Activated CD8-positive, alpha-beta memory T cell treated with anti-CD3 and anti-CD28 coated beads, Interleukin-2, amount 50 U/mL, for 48 hours (primary cell): Measurements from ENCODE around the gene RBBP8NL.

Source experiments
- DNase-seq: peaks from one replicate; pipeline ENCODE4 v3.0.0-alpha.2; 2020

RBBP8NL gene

DNA sequence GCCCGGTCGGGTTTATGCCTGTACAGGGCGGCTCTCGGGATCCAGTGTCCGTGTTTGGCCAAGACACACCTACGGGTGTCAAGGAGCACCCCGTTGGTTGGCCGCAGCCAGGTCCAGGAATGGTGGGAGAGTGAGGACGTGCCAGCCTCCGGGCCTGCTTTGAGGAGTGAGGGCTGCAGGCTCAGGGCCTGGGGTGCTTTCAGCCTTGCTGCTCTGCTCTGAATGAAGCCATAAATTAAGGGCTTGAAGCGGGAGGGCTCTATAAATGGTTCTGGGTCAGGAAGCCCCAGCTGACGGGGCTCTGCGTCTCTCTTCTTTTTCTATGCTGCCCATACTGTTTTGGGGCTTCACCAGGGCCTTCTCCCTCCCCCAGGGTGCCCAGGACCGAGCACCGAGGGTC is 33.3 kb upstream of the RBBP8NL start:
- no peak for DNase-seq

DNA sequence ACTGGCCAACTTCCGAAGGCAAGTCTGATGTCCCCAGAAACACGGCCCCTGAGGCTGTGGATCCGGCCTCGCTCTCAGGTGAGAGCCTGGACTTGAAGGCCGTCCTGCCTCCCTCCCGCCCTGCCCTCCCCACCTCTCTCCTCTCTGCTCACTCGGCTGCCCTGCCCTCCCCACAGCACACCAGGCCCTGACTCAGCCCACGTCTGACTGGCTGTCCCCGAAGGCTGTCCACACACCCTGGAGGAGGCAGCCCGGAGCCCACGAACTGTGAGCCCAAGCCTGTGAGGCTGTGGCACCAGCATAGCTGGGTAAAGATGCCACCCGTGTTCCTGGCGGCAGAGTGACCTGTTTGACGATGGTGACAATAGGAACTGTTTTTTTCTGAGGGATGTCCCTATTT is 32.1 kb upstream of the RBBP8NL start:
- no peak for DNase-seq

DNA sequence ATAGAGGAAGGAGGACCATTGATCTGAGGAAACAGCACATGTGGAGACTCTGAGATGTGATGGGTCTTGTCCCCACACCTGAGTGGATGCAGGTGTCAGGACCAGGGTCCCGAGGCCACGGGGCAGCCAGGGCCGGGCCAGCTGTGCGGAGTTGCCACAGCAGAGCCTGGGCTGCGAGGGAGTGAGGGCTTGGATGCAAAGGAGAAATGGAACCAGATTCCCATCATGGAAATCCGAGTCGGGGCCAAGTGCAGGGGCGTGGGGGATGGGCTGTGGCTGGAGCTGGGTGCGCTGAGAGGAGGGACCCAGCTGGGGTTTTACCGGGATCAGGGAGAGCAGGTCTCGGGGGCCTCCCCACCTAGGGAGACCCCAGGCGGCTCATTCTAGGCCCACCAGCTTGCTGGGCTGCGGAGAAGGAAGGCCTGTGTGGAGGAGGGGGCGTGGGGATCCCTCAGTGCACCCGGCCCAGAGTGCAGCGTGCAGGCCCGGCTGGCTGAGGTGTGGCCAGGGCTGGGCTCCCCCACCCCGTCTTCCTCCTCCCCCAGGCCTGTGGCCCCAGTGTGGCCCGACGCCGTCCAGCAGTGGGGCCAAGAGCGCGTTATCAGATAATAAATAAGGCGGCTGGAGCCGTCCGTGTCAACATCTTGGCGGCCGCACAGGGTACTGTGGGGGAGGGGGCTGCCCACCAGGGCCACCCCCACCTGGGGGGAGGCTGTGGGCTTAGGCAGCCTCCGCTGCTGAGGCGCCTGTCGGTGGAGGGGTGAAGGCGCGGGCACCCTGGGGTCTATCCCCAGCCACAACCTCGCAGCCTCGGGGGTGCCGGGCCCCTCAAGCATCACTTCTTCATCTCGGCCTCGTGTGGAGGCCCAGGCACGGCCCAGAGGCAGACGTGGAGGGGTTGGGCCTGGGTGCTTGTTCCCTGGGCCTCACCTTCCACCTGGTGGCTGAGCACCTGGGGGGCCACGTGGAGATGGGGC is 31.2 kb upstream of the RBBP8NL start:
- no peak for DNase-seq

DNA sequence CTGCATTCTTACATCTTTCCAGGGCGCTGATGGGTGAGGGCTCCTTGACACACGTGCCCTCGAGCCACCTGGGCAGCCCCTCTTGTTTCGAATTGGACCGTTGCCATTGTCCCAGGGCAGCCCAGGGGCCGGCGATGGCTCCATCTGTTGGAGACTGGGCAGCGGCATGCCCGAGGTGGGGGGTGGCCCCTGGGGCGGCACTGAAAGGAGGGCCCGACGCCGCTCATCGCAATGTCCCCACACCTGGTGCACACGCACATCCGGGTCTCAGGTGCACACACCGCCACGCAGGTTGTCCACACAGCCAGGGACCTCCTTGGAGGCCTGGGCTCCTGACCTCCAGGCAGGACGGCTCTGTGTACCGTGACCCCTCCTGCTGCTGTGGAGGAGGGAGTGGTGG is 30.5 kb upstream of the RBBP8NL start:
- no peak for DNase-seq

DNA sequence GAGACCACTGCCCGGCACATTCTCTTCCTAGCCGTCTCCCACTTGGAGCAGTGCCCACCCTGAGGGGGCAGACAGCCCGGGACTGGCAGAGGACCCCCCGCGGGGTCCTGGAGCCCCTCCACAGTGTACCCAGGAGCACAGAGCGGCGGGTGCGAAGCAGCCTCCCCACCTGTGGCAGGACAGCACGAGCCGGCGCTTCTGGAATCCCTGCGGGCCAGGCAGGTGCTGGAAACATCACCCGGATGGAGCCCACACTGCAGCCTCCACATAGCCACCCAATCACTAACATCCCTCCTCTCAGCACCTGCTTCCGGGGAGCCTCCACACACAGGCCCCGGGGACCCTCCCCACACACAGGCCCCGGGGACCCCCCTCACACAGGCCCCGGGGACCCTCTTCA is 29.8 kb upstream of the RBBP8NL start:
- no peak for DNase-seq

DNA sequence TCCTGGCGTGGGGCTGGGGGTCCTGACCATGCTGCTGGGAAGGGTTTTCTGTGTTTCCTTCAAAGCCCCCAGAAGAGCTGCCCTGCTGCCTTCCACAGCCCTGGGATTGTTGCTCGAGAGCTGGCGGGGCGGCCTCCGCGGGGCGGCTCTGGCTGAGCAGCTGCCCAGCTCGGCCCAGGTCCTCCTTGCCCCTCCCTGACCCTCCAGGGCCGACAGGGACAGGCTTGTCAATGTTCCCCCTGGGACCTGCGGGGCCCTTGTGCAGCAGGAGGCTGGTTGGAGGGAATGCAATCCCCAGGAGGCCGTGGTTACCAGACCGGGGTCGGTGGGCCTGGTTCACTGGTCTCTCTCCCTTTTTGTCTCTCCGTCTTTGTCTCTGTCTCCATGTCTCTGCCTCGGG is 28.6 kb upstream of the RBBP8NL start:
- no peak for DNase-seq

DNA sequence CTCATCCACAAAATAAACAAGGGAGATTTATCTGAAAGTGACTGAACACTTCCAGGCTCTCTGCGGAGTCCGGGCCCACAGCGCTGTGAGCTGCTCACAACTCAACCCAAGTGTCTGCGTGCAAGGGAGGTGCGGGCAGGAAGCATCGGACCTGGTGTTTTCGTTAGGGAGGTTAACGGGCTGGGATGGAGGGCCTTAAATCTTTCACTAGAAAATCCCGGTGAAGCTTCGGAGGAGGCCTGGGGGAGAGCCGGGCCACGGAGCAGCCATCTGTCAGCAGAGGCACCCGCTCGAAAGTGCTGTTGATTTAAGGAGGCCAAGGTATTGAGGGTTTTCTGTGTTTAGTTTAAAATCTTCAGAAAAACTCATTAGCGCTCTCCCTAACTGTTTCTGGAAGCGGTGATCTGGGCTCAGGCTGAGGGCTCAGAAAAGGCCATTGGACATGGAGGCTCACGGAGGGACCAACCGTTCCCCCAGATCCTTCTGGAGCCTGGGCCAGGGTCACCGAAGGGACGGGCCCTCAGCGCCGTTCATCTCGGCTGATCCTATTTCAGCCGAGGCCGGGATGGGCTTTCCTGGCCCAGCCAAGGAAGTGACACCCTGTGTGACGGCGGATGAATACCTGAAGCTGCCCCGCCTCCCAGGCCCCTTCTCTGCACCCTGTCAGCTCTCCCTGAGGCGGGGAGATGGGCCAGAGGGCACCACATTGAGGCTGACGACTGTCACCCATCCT is 27.7 kb upstream of the RBBP8NL start:
- DNase-seq = no peak

DNA sequence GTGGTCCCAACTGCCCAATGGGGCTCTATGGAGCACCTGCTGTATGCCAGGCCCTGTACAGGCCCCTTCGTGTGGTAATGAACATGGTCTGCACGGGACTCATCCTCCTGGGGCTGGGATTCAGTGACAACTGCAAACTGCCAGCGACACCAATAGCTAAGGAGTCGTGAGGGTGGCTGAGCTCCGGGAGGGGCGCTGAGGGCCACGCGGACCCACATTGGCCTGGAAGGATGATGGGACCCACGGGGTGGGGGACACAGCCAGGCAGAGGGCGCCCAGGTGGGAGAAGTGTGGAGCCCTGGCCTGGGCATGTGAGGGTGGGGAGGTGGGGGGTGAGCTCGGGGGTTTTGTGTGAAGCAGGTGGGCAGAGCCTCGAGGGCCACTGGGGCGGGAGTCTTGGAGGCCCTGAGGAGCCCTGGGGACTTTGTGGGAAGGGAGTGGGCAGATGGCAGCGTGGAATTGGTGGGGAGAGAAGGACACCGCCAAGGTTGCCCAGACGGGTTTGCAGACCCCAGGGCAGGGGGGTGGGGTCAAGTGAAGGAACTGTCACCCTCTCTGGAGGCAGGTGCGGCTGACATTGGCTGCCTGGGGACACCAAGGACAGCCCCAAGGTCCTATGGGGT is 26.0 kb upstream of the RBBP8NL start:
- DNase-seq = no peak

DNA sequence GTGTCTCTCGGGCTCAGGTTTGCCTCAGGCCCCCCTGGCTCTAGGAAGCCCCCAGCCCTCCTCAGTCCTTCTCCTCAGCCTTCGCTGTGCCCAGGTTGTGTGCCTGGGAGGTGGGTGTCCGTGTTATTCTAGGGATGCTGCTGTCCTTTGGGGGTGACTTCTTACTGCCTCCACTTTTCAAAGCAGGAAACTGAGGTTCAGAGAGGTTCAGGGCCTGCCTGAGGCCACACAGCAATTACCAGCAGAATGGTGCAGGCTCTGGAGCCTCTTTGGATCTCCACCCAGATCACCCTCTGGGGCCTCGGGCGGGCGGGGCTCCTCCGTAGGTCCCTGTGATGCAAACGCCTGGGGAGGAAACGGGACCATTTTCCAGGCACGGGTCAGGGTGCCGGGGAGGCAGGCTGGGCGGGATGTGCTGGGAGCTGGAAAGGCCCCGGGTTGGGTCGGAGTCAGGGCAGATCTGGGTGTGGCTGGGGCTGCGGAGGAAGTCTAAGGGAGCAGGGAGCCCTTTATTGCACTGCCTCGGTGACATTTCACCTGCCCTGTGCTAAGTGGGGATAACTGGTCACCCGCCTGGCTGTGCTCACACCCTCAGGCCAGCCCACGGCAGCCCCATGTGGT is 25.2 kb upstream of the RBBP8NL start:
- DNase-seq = no peak

DNA sequence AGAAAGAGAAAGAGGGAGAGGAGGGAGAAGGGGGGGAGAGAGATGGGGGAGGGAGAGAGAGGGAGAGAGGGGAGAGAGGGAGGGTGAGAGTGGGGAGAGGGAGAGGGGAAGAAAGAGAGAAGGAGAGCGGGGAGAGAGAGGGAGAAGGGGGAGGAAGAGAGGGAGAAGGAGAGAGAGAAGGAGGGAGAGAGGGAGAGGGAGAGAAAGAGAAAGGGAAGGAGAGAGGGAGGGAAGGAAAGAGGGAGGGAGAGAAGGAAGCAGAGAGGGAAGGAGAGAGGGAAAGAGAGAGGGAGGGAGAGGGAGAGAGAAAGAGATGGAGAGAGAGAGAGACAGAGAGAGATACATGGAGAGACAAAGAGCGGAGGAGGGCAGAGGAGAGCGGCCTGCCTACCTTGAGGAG is 24.6 kb upstream of the RBBP8NL start:
- no peak for DNase-seq

DNA sequence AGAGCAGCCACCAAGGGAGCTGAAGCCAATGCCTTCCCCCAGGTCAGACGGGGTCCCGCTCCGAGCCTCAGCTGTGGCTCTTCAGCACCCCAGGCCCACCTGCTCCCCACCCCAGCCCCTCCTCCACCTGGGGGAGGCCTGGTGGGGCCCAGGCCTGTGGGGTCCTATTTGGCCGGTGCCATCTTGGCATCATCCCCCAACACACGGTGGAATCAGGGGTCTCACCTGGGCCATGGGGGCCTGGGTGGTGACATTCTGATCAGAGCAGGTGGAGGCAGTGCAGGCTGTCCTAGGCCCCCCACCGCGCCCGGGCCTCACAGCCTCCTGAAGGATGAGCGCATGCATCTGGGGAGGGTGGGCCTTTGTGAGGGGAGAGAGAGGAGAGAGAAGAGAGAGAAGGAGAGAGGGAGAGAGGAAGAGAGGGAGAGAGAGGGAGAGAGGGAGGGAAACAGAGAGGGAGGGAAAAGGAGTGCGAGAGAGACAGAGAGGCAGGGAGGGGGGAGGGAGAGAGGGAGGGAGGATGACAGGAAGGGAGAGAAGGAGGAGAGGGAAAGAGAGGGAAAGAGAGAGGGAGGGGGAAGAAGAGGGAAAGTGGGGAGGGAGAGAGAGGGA is 23.9 kb upstream of the RBBP8NL start:
- DNase-seq = no peak

DNA sequence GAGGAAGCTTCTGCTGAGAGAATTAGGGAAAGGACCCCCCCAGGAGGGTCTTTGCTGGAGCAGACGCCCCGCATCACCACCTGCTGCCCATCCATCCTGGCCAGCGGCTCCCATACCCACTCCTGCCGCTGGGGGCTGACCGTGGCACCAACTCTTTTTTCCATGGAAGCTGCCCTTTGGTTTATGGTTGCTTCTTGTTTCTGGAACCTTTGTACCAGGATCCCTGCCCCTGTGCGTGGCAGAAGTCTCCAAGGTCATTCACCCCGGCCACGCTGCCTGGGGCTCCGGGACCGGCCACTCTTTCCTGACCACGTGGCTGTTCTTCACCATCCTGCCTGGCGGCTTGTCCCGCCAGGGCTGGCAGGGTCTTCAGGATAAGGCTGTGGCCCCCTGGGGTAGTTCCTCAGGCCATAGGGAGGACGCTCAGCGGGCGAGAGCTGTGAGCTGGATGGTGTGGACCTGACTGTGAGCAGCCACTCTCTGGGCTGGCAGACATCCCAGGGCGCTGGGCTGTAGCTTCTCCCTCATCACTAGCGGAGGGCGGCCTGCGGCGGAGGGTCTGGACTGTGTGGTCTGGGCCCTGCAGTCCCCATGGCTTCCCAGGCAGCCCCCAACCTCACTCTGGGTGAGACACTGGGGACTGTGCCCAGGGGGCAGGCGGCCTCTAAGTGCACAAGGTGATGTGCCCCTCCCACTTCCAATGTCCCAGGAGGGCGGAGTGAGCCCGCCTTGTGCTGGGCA is 22.8 kb upstream of the RBBP8NL start:
- DNase-seq = no peak

DNA sequence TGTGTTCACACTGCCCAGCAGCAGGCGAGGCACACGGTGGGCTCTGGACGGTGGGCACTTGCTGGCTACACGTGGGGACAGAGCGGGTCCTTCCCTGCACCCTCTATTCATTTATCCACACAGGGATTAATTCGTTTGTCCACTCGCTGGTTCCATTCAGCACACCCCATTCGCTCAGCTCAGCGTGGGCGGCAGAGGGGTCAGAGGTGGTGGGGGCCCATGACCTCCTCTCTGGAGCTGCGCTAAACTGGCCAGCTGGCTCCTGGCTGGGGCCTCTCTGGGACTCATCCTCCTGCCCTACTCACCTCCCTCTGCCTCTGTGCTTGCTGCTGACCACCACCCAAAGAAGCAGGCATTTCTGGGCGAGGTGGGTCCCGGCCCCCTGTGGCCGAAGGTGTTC is 21.4 kb upstream of the RBBP8NL start:
- DNase-seq = no peak

DNA sequence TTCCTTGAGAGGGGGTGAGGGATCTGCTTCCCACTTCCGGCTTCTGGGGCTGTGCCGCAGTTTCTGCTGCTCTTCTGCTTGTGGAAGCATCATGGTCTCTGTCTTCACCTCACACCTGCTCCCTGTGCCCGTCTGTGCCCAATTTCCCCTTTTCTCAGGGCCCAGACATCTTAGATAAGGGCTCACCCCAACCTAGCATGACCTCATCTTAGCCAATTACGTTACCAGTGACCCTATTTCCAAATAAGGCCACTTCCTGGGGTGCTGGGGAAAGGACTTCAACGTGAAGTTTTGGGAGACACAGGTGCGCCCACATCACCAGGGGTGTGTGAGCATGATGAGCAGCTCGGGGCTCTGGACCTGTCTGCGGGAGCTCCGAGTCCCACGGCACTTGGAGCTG is 20.7 kb upstream of the RBBP8NL start:
- DNase-seq = no peak

DNA sequence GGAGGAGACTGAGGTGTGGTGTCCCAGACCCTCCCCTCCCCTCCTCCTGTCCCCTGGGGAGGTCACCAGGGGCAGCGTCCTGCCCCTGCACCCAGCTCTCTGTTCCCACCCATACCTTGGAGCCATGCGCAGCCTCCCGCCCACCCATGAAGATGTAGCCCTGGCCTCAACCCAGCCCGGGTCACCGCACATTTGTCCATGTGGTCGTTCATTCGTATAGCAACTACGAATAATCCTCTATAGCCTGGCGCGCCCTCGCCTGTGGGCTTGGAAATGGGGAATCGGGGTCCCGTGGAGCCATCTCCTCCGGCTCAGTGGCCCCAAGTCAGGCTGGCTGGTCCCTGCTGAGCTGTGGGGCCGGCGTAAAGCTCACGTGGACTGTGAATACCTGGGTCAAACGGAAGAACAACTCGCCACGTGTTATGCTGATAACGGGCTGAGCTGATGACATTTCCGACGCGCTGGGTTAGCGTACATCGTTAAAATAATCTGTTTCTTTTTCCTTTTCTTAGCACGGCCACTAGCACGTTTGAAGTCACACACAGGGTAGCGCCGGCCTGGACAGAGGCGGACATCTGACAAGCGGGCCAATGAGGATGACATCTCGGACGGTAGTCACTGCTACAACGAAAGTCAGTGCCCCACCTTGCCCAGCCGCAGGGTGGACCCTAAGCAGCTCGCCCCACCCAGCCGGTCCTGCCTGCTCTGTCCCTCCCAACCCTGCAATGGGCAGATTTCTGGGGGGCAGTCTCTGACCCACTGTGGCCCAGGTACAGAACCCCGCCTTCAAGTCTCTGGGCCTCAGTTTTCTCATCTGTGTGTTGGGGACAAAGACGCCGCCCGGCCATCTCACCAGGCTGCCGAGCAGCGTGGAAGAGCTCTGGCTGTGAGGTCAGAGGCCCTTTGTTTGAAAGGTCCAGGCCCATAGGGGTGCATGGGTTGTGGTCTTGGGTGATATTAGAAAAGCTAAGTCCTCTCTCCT is 19.8 kb upstream of the RBBP8NL start:
- DNase-seq = no peak

DNA sequence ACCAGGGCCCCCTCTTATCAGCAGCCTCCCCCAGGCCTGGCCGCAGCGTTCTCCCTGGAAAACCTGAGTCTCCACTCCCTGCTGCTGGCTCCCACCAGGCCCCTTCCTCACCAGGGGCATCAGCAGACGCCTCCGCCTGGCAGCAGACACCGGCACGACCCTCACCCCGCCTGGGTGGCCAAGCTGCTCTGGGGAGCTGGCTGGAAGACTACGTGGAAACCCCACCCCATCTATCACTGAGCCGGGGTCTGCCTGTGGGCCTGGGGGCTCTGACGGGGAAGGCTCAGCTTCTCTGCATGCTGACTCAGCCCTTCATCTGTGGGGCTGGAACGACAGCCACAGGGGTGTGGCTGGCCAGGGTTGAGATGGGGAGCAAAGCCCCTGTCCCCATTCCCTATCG is 19.1 kb upstream of the RBBP8NL start:
- no peak for DNase-seq

DNA sequence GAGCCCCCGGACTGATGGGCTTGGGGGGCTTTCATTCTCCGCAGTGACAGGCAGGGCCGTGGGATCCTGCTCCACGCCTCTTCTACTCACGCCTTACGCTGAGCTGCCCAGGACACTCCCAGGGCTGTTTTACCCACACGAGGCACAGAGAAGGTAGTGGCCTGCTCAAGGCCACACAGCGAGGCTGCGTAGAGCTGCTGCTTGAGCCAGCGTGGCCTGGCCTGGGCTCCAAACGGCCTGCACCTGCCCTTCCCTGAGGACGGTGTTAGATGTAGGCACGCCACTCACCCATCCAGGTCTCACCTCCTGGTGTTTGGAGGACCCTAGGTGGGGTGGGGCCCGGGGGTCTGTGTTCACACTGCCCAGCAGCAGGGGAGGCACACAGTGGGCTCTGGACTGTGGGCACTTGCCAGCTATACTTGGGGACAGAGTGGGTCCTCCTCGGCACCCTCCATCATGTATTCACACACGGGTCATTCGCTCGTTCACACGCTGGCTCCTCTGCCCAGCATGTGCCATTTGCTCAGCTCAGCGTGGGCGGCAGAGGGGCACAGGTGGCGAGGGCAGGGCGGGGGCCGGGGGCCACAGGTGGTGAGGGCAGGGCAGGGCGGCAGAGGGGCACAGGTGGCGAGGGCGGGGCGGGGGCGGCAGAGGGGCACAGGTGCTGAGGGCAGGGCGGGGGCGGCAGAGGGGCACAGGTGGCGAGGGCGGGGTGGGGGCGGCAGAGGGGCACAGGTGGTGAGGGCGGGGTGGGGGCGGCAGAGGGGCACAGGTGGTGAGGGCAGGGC is 18.4 kb upstream of the RBBP8NL start:
- no peak for DNase-seq

DNA sequence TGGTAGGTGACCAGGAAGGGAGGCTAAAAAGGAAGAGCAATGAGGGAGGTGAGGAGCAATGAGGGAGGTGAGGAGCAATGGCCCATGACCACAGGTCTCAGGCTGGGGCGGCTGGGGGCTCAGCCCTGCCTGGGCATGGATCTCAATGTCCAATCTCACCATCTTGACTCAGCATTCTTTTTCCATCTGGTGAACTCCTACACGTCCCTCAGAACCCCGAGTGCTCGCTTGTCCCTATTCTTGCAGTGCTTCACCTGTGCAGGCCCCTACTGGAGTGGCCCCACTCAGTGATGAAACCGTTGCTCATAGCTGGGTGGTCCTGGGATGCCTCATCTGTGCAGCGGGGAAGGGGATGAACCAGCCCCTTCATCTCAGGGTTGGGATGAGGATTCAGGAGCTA is 16.9 kb upstream of the RBBP8NL start:
- no peak for DNase-seq

DNA sequence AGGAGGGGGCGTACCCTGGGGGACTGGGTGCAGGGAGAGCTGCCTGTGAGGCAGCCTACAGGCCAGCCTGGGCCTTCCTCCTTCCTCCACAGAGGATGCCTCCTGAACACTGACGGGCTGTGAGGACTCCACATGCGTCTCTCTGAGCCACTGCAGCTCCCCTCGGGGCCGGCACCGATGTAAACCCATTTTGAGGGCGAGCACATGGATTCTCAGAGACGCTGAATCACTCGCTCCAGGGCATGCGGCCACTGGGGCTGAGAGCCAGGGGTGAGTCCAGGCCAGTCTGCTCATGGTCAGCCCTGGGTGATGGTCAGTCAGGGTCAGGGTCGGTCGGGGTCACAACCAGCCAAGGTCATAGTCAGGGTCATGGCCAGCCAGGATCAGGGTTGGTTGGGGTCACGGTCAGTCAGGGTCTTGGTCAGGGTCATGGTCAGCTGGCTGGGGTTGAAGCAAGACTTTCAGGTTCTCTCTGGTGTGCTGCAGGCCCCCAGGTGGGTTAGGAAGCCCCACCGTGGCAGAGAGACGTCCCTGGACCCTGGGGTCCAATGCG is 14.7 kb upstream of the RBBP8NL start:
- no peak for DNase-seq

DNA sequence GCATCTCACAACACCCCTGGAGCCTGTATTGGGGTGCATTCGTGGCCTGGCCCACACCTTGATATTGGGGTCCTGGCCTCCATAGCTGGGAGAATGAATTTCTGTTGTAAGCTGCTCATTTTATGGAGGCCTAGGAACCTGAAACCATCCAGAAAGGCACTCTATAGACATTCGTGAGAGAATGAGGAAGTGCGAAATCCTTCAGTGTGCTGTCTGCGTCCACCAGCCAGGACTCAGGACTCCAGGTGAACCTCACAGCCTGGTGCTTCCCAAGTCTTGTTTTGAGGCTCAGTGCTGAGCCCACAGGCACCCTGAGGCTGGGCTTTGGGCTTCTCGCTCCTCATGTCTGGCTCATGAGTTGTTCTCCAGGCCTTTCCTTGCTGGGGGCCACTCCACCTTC is 11.9 kb upstream of the RBBP8NL start:
- no peak for DNase-seq
